Measurements from ENCODE around the gene RGPD8.
A peak's percentile ranks its signal among the peaks of the same experiment; 100 is the strongest.
"Not testable (repeated sequence)": the region's sequence is repeated elsewhere in the genome, so short reads cannot be mapped to it uniquely, and the experiment has no call there.

Gene RGPD8

DNA sequence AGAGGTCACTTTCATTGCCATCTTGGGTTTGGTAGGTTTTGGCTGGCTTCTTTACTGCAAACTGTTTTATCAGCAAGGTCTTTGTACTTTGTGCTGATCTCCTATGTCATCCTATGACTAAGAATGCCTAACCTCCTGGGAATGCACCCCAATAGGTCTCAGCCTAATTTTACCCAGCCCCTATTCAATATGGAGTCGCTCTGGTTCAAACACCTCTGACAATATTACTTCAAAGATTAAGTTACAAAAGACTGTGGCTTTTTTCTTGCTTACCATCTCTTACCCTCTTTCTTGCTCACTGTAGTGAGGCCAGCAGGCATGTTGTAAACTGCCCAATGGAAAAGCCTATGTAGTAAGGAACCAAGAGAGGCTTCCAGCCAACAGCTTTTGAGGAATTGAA lies 17.9 kb upstream of the RGPD8 start:
- Histone ChIP-seq H3K4me1 (ENCODE audit: insufficient read depth, low read length) (no peaks in the 10 kb centered on the region), H3K9me3 (ENCODE audit: control insufficient read depth, insufficient read depth, low read length) (no peaks in the 10 kb centered on the region), H3K36me3 (ENCODE audit: insufficient read depth, low read length) (no peaks in the 10 kb centered on the region), H3K9ac (ENCODE audit: low read depth, low read length) (no peak overlapping the region)

DNA sequence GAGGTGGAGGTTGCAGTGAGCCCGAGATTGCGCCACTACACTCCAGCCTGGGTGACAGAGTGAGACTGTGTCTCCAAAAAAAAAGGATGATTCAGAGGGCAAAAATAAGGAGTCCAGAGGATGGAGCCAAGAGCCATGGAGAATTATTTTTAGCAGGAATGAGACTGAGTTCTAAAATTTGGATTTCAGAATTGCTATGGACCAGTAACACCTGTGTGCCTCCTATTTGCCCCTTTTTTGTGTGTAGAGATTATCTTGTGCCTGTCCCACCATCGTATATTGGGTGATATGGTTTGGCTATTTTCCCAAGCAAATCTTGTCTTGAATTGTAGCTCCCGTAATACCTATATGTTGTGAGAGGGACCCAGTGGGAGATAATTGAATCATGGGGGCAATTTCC lies 16.4 kb upstream of the RGPD8 start:
- H3K4me1 ChIP-seq (ENCODE audit: insufficient read depth, low read length), result no peaks in the 10 kb centered on the region
- H3K36me3 ChIP-seq (ENCODE audit: insufficient read depth, low read length), result no peaks in the 10 kb centered on the region
- no peak overlapping the region for H3K9ac ChIP-seq (ENCODE audit: low read depth, low read length)
- no peaks in the 10 kb centered on the region for H3K9me3 ChIP-seq (ENCODE audit: control insufficient read depth, insufficient read depth, low read length)

DNA sequence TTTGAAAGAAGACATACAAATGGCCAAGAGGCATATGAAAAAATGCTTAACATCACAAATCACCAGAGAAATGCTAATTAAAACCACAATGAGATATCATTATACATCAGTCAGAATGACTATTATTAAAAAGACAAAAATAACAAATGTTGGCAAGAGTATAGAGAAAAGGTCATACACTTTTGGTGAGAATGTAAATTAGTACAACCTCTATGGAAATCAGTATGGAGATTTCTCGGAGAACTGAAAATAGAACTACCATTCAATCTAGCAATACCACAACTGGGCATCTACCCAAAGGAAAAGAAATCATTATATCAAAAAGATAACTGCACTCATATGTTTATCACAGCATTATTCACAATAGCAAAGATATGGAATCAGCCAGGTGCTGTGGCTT lies 10.8 kb upstream of the RGPD8 start:
- not testable (repeated sequence) for H3K9me3 ChIP-seq (ENCODE audit: control insufficient read depth, insufficient read depth, low read length); H3K9ac ChIP-seq (ENCODE audit: low read depth, low read length); H3K4me1 ChIP-seq (ENCODE audit: insufficient read depth, low read length); H3K36me3 ChIP-seq (ENCODE audit: insufficient read depth, low read length)

DNA sequence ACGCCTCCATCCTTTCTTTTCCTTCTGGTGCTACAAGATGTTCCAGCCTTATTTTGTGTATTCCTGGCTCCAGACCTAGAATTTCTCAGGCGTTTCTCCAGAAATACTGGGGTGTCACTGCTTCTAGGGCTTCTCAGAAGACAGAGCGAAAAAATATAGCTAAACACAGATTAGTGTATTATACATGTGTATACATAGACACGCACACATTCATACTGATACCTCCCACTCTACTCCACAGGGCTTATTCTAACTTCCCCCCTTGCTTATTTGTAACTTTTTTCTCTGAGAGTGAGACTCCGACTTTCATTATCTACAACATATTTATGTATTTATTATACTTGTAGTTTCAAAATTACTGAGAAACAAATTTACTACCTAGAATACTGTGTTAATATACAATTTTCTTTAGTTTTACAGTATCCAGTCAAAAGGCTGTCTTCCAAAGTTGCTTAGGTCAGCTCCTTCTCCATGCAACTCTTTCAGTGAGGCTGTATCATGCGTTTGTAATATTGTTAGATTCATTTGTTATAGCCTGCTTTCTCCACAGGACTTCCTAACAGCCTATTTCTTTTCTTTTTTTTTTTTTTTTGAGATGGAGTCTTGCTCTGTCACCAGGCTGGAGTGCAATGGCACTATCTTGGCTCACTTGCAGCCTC lies 5.3 kb upstream of the RGPD8 start:
- H3K36me3 ChIP-seq (ENCODE audit: insufficient read depth, low read length); H3K9ac ChIP-seq (ENCODE audit: low read depth, low read length); H3K4me1 ChIP-seq (ENCODE audit: insufficient read depth, low read length); H3K9me3 ChIP-seq (ENCODE audit: control insufficient read depth, insufficient read depth, low read length): not testable (repeated sequence)

DNA sequence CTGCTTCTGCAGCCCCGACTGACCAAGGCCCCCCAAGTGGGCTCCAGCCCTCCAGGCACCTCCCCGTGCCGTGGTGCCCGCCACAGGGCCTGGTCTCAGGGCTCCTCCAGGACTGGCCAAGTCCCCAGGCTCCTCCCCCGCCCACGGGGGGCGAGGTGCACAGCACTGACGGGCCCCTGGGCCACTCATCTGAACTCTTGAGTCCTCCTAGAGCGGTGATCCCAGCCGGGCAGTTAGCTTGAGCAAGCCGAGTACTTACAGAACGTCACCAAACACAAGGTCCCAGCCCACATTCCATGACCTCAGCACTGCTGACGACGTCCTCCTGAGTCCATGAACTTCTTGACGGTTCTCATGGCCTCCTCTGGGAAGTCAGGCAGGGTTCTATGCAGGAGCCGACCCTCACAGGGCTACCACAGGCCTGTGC lies 4.0 kb upstream of the RGPD8 start:
- not testable (repeated sequence) for H3K4me1 ChIP-seq (ENCODE audit: insufficient read depth, low read length); H3K9ac ChIP-seq (ENCODE audit: low read depth, low read length); H3K36me3 ChIP-seq (ENCODE audit: insufficient read depth, low read length); H3K9me3 ChIP-seq (ENCODE audit: control insufficient read depth, insufficient read depth, low read length)

DNA sequence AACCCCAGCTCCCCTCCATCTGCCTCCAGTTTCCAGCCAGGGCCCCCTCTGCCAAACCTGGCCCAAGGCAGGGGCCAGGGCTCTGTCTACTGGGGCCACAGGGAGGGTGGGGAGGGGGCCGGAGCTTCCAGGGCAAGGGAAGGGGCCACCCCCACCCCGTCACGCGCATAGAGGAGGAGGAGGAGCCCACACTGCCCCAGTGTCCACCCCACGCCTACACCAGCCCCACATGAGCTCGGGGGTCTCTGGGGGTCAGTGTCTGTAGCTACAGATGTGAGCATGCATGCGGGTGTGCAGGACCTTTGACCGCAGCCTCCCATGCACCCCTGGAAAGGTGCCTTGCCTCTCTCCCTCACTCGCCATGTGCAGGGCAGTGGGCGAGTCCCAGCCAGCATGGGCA lies 3.5 kb upstream of the RGPD8 start:
- not testable (repeated sequence) for H3K9ac ChIP-seq (ENCODE audit: low read depth, low read length); H3K9me3 ChIP-seq (ENCODE audit: control insufficient read depth, insufficient read depth, low read length); H3K4me1 ChIP-seq (ENCODE audit: insufficient read depth, low read length); H3K36me3 ChIP-seq (ENCODE audit: insufficient read depth, low read length)

DNA sequence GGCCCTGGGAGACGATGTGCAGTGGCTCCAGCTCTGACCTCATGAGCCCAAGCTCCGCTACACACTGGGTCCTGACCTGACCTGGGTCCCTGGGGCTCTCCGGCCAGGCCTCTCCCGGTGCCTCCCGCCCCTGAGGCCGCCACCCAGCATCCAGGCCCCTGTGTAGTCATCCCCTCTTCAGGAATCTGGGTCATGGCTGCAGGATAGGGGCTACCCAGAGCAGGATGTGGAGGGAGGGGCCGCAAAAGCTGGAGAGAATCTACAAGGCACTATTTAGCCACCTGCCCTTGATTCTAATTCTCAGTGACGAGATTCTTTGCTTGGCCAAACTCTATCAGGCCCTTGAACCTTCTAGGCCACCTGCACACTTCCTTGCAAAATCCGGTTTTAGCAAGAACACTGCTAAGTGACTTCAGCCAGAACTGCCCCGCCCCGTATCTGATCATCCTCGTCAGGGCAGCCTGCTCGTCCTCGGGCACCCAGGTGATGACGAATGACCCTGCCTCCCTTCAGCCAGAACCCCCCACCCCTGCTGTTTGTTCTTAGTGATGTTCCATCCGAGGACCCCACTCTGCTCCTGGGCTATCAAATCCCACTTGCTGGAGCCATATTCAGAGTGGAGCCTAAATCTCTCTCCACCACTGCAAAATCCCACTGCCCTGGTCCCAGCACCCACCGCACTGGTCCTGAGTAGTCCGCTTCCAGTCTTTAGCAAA lies 2.4 kb upstream of the RGPD8 start:
- H3K9ac ChIP-seq (ENCODE audit: low read depth, low read length); H3K36me3 ChIP-seq (ENCODE audit: insufficient read depth, low read length); H3K4me1 ChIP-seq (ENCODE audit: insufficient read depth, low read length): not testable (repeated sequence)

DNA sequence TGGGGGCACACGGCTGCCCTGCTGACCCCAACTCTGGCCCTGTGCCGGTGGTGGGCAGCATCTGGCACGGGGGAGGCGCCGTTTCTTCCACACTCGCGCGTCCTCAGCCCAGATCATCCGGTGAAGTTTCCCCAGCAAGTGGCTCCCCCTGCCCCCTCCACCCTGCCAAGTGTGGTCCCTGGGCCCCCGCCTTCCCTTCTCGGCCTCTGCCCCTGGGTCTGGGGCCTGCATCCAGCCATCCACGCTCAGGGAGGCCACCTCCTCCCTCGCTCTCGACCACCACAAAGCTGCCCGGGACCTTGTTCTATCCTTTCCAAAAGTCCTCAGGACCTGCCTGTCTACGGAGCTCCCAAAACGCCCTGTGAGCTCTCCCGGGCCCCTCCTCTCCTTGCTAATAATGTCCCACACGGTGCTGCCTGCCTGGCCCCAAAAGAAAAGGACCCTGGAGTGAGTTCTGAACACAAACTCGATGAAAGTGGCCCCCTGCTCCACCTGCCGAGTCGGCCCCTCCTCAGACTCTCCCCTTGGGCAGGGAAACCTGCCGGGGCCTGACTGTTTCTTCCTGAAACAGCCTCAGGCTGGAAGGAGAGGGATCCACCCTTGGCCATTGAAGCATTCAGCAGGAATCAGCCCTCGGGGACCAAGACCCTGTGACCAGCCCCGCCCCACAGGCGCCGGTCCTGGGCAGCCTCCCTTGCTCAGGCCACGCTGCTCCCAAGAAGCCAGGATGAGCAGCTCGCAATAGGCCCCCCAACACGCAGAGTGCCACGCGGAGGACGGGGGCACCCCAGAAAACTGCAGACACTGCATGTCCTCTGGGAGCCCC lies 1.7 kb upstream of the RGPD8 start:
- not testable (repeated sequence) for H3K9ac ChIP-seq (ENCODE audit: low read depth, low read length); H3K4me1 ChIP-seq (ENCODE audit: insufficient read depth, low read length); H3K9me3 ChIP-seq (ENCODE audit: control insufficient read depth, insufficient read depth, low read length); H3K36me3 ChIP-seq (ENCODE audit: insufficient read depth, low read length)

More for the DNA sequence above, 2.4 kb upstream of the RGPD8 start:
- not testable (repeated sequence) for H3K9me3 ChIP-seq (ENCODE audit: control insufficient read depth, insufficient read depth, low read length)

DNA sequence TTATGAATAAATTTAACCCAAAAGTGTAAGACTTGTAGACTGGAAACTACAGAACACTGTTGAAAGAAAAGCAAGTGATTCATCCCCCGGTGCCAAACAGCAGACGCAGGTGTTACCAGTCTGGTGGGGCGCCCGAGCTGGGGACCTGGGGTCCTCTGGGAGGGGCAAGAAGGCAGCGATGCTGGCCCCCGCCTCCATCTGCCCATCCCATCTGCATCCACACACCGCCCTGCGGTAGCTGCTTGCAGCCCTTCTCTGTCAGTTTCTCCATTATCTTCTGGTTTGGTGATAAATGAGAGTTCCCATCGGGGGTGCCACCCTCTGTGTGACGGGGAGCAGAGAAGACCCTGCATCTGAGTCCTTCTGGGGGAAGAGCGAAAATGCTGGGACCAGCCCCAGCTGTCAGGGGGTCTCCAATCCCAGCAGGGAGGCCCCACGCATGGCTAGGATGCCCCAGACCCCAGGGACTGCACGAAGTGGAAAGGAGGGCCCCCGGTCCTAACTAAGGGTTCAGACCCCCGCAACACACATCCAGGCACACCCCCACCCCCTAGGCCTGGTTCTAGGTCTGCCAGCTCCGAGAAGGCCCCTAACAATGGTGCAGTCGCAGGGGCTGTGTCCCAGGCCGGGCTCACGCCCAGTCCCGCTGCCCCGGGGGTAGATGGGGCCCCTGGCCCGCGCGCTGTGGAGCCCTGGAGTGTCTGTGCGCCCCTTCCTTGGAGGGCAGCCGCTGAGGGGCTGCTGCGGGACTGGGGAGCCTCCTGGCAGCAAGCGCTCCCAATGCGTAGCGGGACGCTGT lies 686 bp upstream of the RGPD8 start:
- Histone ChIP-seq H3K4me1 (ENCODE audit: insufficient read depth, low read length) (no peaks in the 10 kb centered on the region; the same call in 1 of the 2 replicates), H3K36me3 (ENCODE audit: insufficient read depth, low read length) (no peaks in the 10 kb centered on the region), H3K9ac (ENCODE audit: low read depth, low read length) (no peak overlapping the region), H3K9me3 (ENCODE audit: control insufficient read depth, insufficient read depth, low read length) (no peaks in the 10 kb centered on the region)

DNA sequence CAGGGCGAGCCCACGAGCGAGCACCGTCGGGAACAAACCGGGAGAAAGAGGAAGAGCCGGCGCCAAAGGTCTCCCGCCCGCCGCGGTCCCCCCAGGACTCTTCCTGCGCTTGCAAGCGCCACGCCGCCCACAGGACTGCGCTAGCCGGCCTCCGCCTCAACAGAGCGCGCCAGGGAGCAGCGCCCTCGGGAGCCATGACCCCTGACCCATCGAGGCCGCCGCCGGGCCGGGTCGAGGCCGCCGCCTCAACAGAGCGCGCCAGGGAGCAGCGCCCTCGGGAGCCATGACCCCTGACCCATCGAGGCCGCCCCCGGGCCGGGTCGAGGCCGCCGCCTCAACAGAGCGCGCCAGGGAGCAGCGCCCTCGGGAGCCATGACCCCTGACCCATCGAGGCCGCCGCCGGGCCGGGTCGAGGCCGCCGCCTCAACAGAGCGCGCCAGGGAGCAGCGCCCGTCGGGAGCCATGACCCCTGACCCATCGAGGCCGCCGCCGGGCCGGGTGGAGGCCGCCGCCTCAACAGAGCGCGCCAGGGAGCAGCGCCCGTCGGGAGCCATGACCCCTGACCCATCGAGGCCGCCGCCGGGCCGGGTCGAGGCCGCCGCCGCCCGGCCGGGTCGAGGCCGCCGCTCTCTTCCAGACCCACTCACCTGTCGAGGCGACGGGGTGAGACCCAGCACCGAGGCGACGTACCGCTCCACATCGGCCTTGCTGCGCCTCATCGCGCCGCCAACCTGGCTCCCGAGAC lies 538 bp downstream of the RGPD8 start:
- H3K4me1 ChIP-seq (ENCODE audit: insufficient read depth, low read length); H3K9me3 ChIP-seq (ENCODE audit: control insufficient read depth, insufficient read depth, low read length); H3K36me3 ChIP-seq (ENCODE audit: insufficient read depth, low read length): not testable (repeated sequence)
- peak overlapping the region; percentile 57 for H3K9ac ChIP-seq (ENCODE audit: low read depth, low read length)

DNA sequence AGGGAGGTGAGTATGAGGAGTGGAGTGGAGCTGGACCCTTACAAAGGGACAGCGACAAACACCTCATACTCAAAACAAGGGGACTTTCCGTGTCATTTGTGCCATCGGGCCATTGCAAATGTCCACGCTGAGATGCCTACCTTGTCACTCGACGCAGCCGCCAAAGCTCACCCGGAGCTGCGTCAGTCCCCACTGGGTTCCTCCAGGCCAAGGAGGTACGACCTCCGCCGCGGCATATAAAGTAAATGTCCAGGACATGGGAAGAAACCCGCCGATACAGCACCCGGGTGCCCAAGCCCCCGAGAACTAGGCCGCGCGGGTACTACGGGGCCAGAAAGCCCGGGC lies 1.1 kb downstream of the RGPD8 start:
- H3K9me3 ChIP-seq (ENCODE audit: control insufficient read depth, insufficient read depth, low read length); H3K36me3 ChIP-seq (ENCODE audit: insufficient read depth, low read length); H3K4me1 ChIP-seq (ENCODE audit: insufficient read depth, low read length): not testable (repeated sequence)
- H3K9ac ChIP-seq (ENCODE audit: low read depth, low read length), result peak overlapping the region; percentile 50

DNA sequence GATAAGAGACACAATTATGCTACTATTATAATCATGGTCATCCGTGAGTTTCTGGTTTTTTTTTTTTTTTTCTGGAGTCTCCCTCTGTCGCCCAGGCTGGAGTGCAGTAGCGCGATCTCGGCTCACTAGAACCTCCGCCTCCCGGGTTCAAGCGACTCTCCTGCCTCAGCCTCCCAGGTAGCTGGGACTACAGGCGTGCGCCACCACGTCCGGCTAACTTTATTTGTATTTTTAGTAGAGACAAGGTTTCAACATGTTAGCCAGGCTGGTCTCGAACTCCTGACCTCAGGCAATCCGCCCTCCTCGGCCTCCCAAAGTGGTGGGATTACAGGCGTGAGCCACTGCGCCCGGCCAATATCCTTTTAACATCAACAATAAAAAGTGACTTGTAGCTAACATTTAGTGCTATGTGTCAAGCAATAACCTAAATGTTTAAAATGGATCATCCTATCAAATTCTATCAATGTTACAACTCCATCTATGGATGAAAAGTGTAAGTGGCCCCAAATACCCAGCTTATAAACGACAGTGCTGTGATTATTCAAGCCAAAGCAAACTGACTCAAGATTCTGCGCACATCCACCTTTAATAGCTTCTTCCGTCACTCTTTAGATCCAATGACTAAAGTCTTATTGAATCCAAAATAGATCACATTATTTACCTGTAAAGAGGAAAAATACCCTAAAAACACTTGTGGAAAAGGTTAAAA lies 1.7 kb downstream of the RGPD8 start:
- H3K9me3 ChIP-seq (ENCODE audit: control insufficient read depth, insufficient read depth, low read length); H3K9ac ChIP-seq (ENCODE audit: low read depth, low read length); H3K36me3 ChIP-seq (ENCODE audit: insufficient read depth, low read length); H3K4me1 ChIP-seq (ENCODE audit: insufficient read depth, low read length): not testable (repeated sequence)

DNA sequence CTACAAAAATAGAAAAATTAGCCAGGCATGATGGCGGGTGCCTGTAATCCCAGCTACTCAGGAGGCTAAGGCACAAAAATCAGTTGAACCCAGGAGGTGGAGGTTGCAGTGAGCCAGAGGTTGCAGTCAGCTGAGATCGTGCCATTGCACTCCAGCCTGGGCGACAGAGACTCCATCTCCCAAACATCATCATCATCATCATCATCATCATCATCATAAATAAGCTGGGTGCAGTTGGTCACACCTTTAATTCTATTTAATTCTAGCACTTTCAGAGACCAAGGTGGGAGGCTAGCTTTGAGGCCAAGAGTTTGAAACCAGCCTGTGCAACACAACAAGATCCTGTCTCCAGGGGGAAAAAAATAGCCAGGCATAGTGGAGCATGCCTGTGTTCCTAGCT lies 8.9 kb downstream of the RGPD8 start:
- not testable (repeated sequence) for H3K9ac ChIP-seq (ENCODE audit: low read depth, low read length); H3K9me3 ChIP-seq (ENCODE audit: control insufficient read depth, insufficient read depth, low read length); H3K36me3 ChIP-seq (ENCODE audit: insufficient read depth, low read length); H3K4me1 ChIP-seq (ENCODE audit: insufficient read depth, low read length)
